ENCODE measurements around the gene GOLGA2. TPM values are rescaled to one million over a fixed set of nuclear protein-coding genes. Genes with fewer than 3 reads are reported as not detected.
A peak's percentile ranks its signal among the peaks of the same experiment; 100 is the strongest.

Gene GOLGA2
- total and polyA plus RNA-seq, 2 donors (not counting 1 experiment from before 2014, with no cell fraction given) = 23.2 to 87.3 TPM

DNA sequence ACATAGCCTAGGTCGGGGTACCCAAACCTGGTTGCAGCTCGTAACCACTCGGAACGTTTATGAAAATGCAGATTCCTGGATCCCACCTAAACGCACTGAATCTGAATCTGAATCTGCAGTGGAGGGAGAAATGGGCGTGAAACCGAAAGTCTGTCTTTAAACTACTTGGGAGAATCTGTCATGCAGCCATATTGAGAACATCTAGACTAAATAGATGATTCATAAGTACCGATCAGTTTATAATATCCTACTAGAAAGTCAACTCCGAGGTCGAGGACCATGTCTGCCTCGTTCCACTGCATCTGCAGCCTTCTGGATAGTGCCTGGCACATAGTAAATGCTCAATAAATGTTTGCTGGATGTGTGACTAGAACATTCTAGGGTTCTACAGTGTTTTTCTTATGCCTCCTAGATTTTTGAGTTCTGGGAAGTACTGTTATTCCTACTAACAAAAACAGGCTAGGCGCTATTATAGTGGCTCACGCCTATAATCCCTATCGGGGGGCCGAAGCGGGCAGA, 47.5 kb upstream of the GOLGA2 start:
- no peaks in the 10 kb centered on the region for H3K27me3 Mint-ChIP-seq
- peak overlapping the region; percentile 45 to 78 for H3K27ac ChIP-seq (ENCODE audit: low read length in 2 of 2)
- H3K4me1 ChIP-seq (ENCODE audit: control insufficient read depth in 2 of 2, insufficient read depth in 2 of 2, low read length in 2 of 2) = peaks cover 17 to 22% of the 10 kb centered on the region in 2 donors
- H3K9me3 Mint-ChIP-seq (ENCODE audit: insufficient read depth) = no peaks in the 10 kb centered on the region
- intact Hi-C loops (cut with micrococcal nuclease) = loop anchor here (5.0 kb wide), 2 partner anchors 131 to 229 kb away; partner anchors contain the start of genes CIZ1 and SPTAN1
- peaks cover 44% of the 10 kb centered on the region for H3K79me2 ChIP-seq (ENCODE audit: control insufficient read depth, insufficient read depth, low read length)
- peaks cover 1 to 18% of the 10 kb centered on the region in 2 experiments for H3K36me3 ChIP-seq (replicated peaks in 1 of 2; ENCODE audit: control extremely low read depth in 1 of 2, control insufficient read depth in 1 of 2, extremely low read depth in 1 of 2, insufficient read depth in 2 of 2, low read length in 1 of 2)
- H3K27ac Mint-ChIP-seq = peak overlapping the region; percentile 98
- H3K4me2 ChIP-seq (replicated peaks; ENCODE audit: low read depth, low read length, poor library complexity, severe bottlenecking) = peak overlapping the region; percentile 95
- no peaks in the 10 kb centered on the region for H3K27me3 ChIP-seq (replicated peaks in 1 of 4; ENCODE audit: control extremely low read depth in 1 of 4, control insufficient read depth in 3 of 4, insufficient read depth in 4 of 4, low read length in 3 of 4)
- TF ChIP-seq EZH2 (IDR thresholded peaks at IDR 0.05; ENCODE audit: borderline replicate concordance, insufficient read depth, low read depth, low read length, poor library complexity, severe bottlenecking) = no peak
- TF ChIP-seq, protein P1, sequence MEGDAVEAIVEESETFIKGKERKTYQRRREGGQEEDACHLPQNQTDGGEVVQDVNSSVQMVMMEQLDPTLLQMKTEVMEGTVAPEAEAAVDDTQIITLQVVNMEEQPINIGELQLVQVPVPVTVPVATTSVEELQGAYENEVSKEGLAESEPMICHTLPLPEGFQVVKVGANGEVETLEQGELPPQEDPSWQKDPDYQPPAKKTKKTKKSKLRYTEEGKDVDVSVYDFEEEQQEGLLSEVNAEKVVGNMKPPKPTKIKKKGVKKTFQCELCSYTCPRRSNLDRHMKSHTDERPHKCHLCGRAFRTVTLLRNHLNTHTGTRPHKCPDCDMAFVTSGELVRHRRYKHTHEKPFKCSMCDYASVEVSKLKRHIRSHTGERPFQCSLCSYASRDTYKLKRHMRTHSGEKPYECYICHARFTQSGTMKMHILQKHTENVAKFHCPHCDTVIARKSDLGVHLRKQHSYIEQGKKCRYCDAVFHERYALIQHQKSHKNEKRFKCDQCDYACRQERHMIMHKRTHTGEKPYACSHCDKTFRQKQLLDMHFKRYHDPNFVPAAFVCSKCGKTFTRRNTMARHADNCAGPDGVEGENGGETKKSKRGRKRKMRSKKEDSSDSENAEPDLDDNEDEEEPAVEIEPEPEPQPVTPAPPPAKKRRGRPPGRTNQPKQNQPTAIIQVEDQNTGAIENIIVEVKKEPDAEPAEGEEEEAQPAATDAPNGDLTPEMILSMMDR (IDR thresholded peaks at IDR 0.05) = no peak
- peak overlapping the region; percentile 61 to 95 (median 92) for H3K4me3 ChIP-seq (ENCODE audit: control extremely low read depth in 1 of 5, extremely low read depth in 1 of 5, insufficient read depth in 1 of 5, low read depth in 2 of 5, low read length in 4 of 5)
- H3K4me1 Mint-ChIP-seq = peaks cover 31% of the 10 kb centered on the region
- ATAC-seq (ENCODE audit: low read depth) (no peak), DNase-seq (no peak)
- ChIA-PET POLR2A (no interaction called here), CTCF (interaction anchor here (1.1 kb wide), 2 partner anchors 18 to 47 kb away, joined by 3 read pairs; partner anchors contain the start of gene URM1)
- peaks cover 5% of the 10 kb centered on the region for H4K20me1 ChIP-seq (ENCODE audit: control insufficient read depth, insufficient read depth, low read length, poor library complexity, severe bottlenecking)
- WGBS (ENCODE audit: insufficient coverage) = 49% methylated on average over 8 of the region's 16 CpGs
- H3K4me3 Mint-ChIP-seq = peak overlapping the region; percentile 97
- no peaks in the 10 kb centered on the region for H3K9me3 ChIP-seq (ENCODE audit: control extremely low read depth in 1 of 3, control insufficient read depth in 2 of 3, insufficient read depth in 1 of 3, low read length in 2 of 3)
- H2AFZ ChIP-seq (ENCODE audit: insufficient read depth, low read depth, low read length, poor library complexity, severe bottlenecking) = peak overlapping the region; percentile 94
- peak overlapping the region; percentile 73 for H3K9ac ChIP-seq (ENCODE audit: low read length)
